Duodenal mucosa (tissue), 2 donors: ENCODE measurements around the gene PFDN6.
"Not testable (repeated sequence)": the region's sequence is repeated elsewhere in the genome, so short reads cannot be mapped to it uniquely, and the experiment has no call there.

Source experiments
- H3K27ac ChIP-seq: one replicate; pipeline ENCODE4 v1.7.0; 2013; ENCODE audit warnings: low read depth, low read length
- H3K27me3 ChIP-seq, 2 donors: one replicate each; pipeline ENCODE4 v1.7.0; 2013; ENCODE audit warnings: low read length in 2 of 2, control low read depth in 1 of 2; ENCODE audit not compliant: insufficient read depth in 2 of 2, control insufficient read depth in 1 of 2
- H3K36me3 ChIP-seq, 2 donors: one replicate each; pipeline ENCODE4 v1.7.0; 2013; ENCODE audit warnings: low read length in 2 of 2, control low read depth in 1 of 2; ENCODE audit not compliant: insufficient read depth in 2 of 2, control insufficient read depth in 1 of 2
- H3K4me1 ChIP-seq, 2 donors: one replicate each; pipeline ENCODE4 v1.7.0; 2013; ENCODE audit warnings: low read length in 2 of 2, control low read depth in 1 of 2; ENCODE audit not compliant: insufficient read depth in 2 of 2, control insufficient read depth in 1 of 2
- H3K4me3 ChIP-seq, 2 donors: one replicate each; pipeline ENCODE4 v1.7.0; 2013; ENCODE audit warnings: low read length in 2 of 2, low read depth in 1 of 2
- H3K9ac ChIP-seq, 2 donors: one replicate each; pipeline ENCODE4 v1.7.0; 2013; ENCODE audit warnings: low read length in 2 of 2, low read depth in 1 of 2
- H3K9me3 ChIP-seq, 2 donors: one replicate each; pipeline ENCODE4 v1.7.0; 2013; ENCODE audit warnings: low read length in 2 of 2, control low read depth in 1 of 2; ENCODE audit not compliant: control insufficient read depth in 1 of 2

Gene PFDN6

DNA sequence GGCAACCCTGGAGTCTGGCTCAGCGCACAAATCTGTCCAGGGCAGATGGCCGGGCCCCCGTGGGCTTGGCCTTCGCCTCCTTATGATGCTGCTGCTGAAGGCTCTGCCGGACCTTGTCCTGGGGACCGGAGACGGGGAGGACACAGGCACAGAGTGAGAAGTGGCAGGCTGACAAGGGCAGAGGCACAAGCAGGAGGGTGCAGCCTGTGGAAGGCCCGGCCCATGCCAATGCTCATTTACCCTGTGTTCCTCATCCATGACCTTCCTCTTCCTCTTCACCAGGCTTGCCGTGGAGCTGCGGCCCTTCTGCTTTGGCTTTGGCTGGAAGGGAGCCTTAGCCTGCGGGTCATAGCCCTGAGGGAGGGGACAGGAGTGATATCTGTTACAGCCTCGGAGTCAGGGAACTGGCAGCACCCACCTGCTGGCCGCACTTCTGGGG, 10.1 kb upstream of the PFDN6 start:
- peaks cover 36 to 65% of the 10 kb centered on the region in 2 donors for H3K36me3 ChIP-seq
- no peak overlapping the region for H3K4me3 ChIP-seq
- peaks cover 33 to 37% of the 10 kb centered on the region in 2 donors for H3K4me1 ChIP-seq
- H3K27me3 ChIP-seq: no peaks in the 10 kb centered on the region
- H3K27ac ChIP-seq: no peak overlapping the region
- no peaks in the 10 kb centered on the region for H3K9me3 ChIP-seq
- no peak overlapping the region for H3K9ac ChIP-seq

DNA sequence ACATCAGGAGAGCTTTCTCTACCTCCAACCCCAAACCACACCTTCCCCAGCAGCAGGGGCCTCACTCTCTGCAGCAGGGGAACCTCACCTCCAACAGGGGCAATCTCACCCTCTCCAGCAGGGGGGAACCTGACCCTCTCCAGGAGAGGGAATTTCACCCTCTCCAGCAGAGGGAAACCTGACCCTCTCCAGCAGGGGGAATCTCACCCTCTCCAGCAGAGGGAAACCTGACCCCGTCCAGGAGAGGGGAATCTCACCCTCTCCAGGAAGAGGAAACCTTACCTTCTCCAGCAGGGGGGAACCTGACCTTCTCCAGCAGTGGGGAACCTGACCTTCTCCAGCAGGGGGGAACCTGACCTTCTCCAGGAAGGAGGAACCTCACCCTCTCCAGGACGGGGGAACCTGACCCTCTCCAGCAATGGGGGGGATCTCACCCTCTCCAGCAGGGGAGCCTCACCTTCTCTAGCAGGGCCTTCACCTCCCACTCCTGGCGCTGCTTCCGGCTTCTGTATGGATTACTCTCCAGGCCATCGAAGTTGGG, 9.4 kb upstream of the PFDN6 start:
- Histone ChIP-seq H3K36me3 (peaks cover 32 to 64% of the 10 kb centered on the region in 2 donors), H3K27ac (no peak overlapping the region), H3K9ac (no peak overlapping the region), H3K27me3 (no peaks in the 10 kb centered on the region), H3K4me1 (peaks cover 25 to 29% of the 10 kb centered on the region in 2 donors), H3K9me3 (no peaks in the 10 kb centered on the region), H3K4me3 (no peak overlapping the region)

DNA sequence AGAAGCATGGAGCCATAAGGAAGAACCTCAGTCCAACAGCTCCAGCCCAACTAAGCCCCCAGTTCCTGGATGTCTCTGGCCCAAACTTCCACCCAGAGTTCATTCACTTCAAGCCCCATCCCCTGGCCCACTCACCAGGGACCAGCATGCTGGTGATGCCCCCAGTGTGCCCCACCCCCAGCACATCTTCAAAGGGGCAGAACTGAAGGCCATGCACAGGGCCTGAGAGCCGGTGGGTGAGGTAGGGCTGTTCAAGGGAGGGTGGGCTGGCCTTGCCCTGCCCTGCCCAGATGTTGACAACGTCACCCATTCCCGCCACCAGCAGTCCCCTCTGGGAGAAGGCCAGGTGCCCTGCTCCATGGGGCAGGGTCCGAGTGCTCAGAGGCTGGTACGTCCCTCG, 8.9 kb upstream of the PFDN6 start:
- peaks cover 20 to 24% of the 10 kb centered on the region in 2 donors for H3K4me1 ChIP-seq
- no peaks in the 10 kb centered on the region for H3K9me3 ChIP-seq
- H3K4me3 ChIP-seq: no peak overlapping the region
- no peak overlapping the region for H3K9ac ChIP-seq
- H3K27ac ChIP-seq: no peak overlapping the region
- H3K36me3 ChIP-seq: peaks cover 31 to 64% of the 10 kb centered on the region in 2 donors
- no peaks in the 10 kb centered on the region for H3K27me3 ChIP-seq

DNA sequence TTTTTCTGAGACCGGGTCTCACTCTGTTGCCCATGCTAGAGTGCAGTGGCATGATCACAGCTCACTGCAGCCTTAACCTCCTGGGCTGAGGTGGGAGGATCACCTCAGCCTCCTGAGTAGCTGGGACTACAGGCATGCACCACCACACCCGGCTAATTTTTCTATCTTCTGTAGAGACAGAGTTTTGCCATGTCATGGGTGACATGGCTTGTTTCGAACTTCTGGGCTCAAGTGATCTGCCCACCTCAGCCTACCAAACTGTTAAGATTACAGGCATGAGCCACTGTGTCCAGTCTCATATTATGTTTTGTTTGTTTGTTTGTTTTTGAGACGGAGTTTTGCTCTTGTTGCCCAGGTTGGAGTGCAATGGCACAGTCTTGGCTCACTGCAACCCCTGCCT, 4.2 kb upstream of the PFDN6 start:
- H3K27ac ChIP-seq, H3K27me3 ChIP-seq, H3K9ac ChIP-seq, H3K9me3 ChIP-seq, H3K4me3 ChIP-seq: not testable (repeated sequence)
- Histone ChIP-seq H3K36me3 (peaks cover 31 to 60% of the 10 kb centered on the region in 2 donors), H3K4me1 (peaks cover 11 to 17% of the 10 kb centered on the region in 2 donors)

DNA sequence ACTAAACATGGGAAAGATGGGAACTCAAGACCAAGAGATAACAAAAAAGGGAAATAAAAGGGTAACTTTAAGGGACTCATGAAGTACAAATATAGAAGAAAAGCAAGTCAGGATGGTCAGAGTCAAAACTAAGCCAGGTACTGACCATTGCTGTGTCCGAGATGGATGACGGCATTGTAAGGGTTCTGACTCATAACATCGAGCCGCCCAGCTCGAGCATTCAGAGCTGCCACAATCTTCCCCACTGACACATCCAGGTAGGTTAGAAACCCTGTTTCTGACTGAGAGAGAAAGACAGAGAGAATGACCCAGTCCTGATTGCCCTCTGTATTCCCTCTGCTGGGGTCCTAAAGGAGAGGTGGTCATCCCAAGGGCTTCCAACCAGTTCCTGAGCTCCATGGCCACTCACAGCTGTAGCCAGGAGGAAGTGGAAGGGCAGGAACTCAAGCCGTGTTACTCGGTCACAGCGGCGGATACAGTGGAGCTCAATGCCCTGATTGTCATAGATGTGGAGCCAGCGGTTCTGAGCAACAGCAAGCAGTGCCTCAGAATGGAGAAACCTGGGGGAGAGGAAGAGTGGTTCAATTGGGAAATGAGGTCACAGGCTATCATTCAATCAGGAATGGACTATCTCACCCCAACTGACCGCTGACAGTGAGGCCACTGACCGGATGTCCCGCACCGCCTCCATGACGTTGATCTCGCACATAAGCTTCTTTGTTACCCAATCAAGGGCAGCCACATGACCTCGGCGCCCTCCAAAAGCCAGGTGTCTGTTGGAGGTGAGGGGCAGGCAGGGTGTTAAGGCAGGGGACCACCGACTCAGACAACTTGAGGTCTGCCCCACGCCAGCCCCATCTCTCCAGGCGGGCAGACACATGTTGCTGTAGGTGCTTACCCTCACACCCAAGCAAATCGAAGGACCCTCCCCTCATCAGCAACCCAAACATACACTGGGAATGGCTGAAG, 2.2 kb upstream of the PFDN6 start:
- H3K4me3 ChIP-seq: peak overlapping the region in 1 of 2 donors; percentile 88
- no peak overlapping the region for H3K27ac ChIP-seq
- peaks cover 18 to 21% of the 10 kb centered on the region in 2 donors for H3K4me1 ChIP-seq
- H3K36me3 ChIP-seq: peaks cover 26 to 48% of the 10 kb centered on the region in 2 donors
- H3K9me3 ChIP-seq: no peaks in the 10 kb centered on the region
- H3K9ac ChIP-seq: no peak overlapping the region
- H3K27me3 ChIP-seq: no peaks in the 10 kb centered on the region

DNA sequence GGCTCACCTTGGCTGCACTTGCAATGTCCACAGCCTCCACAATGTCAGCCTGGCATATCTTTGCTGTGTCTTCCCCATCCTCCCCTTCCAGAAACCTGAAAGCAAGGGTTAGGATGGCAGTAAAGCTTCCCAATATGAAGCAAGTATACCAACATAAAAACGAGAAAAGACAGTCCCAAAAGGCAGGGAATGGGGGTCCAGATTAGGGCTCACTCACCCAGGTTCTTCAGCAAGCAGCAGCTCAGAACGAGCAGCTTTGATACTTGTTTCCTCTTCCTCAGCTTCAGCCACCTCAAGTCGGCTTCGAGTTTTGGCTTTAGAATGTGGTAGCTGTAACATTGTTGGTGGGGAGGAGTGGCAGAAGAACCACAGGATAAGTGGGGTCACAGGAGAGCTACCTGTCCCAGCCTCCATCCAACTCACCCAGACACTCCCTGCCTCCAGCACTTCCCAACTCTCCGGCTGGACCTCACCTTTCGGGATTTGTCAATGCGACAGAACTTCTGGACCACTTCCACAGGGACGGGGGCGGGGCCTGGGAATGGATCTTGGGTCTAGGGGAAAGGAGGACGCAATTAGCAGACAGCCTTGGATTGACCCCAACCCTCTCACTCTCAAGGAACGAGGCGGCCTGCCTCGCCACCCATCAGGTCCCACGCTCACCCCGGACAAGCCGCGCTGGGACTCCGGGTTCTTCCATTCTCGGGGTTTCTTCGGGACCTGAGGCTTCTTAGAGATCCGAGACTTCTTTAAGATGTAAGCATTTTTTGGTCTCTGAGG, 1.1 kb upstream of the PFDN6 start:
- H3K9me3 ChIP-seq: no peaks in the 10 kb centered on the region
- H3K27ac ChIP-seq: no peak overlapping the region
- H3K4me1 ChIP-seq: peaks cover 18 to 21% of the 10 kb centered on the region in 2 donors
- H3K36me3 ChIP-seq: peaks cover 26 to 53% of the 10 kb centered on the region in 2 donors
- no peaks in the 10 kb centered on the region for H3K27me3 ChIP-seq
- H3K9ac ChIP-seq: peak overlapping the region; percentile 81 to 91
- H3K4me3 ChIP-seq: peak overlapping the region; percentile 88 to 94

DNA sequence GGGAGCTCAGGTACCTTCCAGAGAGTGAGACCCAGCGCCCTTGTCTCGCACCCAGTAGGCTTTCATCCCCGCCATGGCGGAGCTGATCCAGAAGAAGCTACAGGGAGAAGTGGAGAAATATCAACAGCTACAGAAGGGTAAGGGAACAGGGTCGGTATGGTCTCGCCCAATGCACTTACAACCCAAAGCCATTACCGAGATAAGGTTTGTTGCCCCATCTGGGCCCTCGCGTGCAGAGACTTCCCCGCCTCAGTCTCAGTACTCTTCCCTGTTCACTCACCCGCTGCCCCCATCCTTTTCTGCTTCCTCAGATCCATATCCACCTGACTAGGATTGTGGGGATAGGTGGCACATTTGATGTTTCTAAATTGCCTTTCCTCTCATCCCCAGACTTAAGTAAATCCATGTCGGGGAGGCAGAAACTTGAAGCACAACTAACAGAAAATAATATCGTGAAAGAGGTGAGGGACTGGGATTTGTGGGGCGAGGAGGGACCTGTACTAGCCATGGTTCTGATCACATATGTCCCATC, 449 bp downstream of the PFDN6 start:
- Histone ChIP-seq H3K4me3 (peak overlapping the region; percentile 88 to 94), H3K9ac (peak overlapping the region; percentile 52 to 91), H3K4me1 (peaks cover 18 to 21% of the 10 kb centered on the region in 2 donors), H3K27ac (no peak overlapping the region), H3K9me3 (no peaks in the 10 kb centered on the region), H3K27me3 (no peaks in the 10 kb centered on the region), H3K36me3 (peaks cover 25 to 49% of the 10 kb centered on the region in 2 donors)

DNA sequence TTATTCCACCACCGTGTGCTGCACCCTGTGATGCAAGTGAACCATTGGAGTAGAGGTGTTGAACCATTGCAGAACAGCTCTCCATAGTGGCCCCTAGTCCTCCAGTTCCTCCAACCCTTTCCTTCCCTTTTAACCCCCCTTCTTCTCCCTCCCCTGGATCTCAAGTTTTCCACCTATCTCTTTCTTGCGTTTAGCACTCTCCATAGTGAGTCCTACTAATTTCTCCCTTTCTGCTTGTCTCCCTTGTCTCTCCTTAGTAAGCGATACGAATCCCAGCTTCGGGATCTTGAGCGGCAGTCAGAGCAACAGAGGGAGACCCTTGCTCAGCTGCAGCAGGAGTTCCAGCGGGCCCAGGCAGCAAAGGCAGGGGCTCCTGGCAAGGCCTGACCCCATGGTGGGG, 1.1 kb downstream of the PFDN6 start:
- H3K9ac ChIP-seq: peak overlapping the region in 1 of 2 donors; percentile 91
- no peaks in the 10 kb centered on the region for H3K27me3 ChIP-seq

DNA sequence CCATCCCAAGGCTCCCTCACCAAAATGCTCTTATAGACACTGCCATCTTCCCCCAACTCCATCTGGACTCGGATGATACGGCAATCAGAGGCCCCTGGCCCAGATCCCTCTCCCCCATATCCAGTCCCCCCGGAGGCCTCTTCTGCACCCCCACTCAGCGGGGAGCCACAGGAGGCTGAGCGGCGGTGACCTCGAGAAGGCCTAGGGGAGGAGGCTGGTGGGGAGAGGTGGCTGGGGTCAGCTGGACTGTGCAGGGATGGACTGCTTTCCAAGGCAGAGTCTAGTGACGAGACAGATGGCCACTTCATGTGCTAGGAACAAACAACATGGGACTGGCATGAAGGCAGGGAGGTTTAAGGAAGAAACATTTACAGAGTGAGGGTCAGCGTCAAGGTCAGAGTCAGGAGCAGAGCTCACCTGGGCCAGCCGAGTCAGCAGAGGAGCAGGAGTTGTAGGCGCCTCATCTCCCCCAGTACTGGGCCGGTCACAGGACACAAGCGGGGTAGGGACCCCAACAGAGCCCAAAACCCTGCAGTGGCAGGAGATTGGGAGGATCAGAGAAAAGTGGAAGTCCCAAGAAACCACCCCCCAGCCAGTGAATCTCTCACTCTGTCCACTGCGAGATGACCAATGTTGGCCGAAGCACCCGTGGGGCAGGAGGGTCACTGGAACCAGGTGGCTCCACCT, 3.7 kb downstream of the PFDN6 start:
- H3K4me3 ChIP-seq: no peak overlapping the region
- no peak overlapping the region for H3K9ac ChIP-seq
- no peaks in the 10 kb centered on the region for H3K9me3 ChIP-seq
- no peaks in the 10 kb centered on the region for H3K27me3 ChIP-seq
- peaks cover 14 to 37% of the 10 kb centered on the region in 2 donors for H3K36me3 ChIP-seq
- H3K4me1 ChIP-seq: peaks cover 22 to 26% of the 10 kb centered on the region in 2 donors
- H3K27ac ChIP-seq: no peak overlapping the region

More for the DNA sequence above, 1.1 kb downstream of the PFDN6 start:
- no peaks in the 10 kb centered on the region for H3K9me3 ChIP-seq
- H3K27ac ChIP-seq: no peak overlapping the region
- peak overlapping the region; percentile 88 to 94 for H3K4me3 ChIP-seq
- peaks cover 18 to 21% of the 10 kb centered on the region in 2 donors for H3K4me1 ChIP-seq
- H3K36me3 ChIP-seq: peaks cover 25 to 45% of the 10 kb centered on the region in 2 donors
